OCI-LY3 (cell line): ENCODE measurements around the gene SORL1.

Experiments used
- CTCF ChIP-seq: fragments of 200-600, 300-600 bp; sonication (generic); IDR thresholded peaks from 2 replicates; pipeline ENCODE4 v1.5.1; 2014; ENCODE audit warnings: antibody characterized with exemption, low read length, low read depth
- EZH2phosphoT487 ChIP-seq: fragments of 200-600 bp; shearing (Covaris generic); IDR thresholded peaks from 2 replicates; pipeline ENCODE4 v1.6.1; 2018; ENCODE audit warnings: antibody characterized with exemption, mixed run types, low read depth

- no peak for TF ChIP-seq CTCF
- no peak for TF ChIP-seq EZH2phosphoT487
Measured at GRCh38 chr11:121645001-121645400, 192.9 kb downstream of the SORL1 start.
